HepG2 (cell line): Measurements from ENCODE around the gene COL27A1. TPM values are rescaled to one million over a fixed set of nuclear protein-coding genes. Genes with fewer than 3 reads are reported as not detected.

ENCODE experiments used
- ATAC-seq: fragments of 200-7000 bp; cut with Tn5 transposase; 3 replicates; pipeline ENCODE4 v1.9.1; 2020; ENCODE audit warnings: mild to moderate bottlenecking, moderate library complexity
- BruUV-seq: library from RNA; stranded (reverse); fragments of 400-500 nt; replicated peaks from 2 replicates; lab custom pipeline; 2021; lab: Mats Ljungman, UMichigan
- CTCF ChIA-PET: fragments of 300-600 bp; formaldehyde crosslinking; extraction: SDS; loops from one replicate; lab custom pipeline; 2021; ENCODE audit warnings: low total read pairs, inconsistent platforms, low intra/inter-chr PET ratio; lab: Yijun Ruan, JAX
- POLR2A ChIA-PET: fragments of 350-600 bp; sonication (Branson Sonifier 250); formaldehyde crosslinking; loops from one replicate; lab custom pipeline; 2020; ENCODE audit warnings: antibody characterized with exemption, inconsistent platforms; lab: Yijun Ruan, JAX
- DNase-seq: peaks from one replicate; pipeline ENCODE4 v3.0.0-alpha.2; 2015; ENCODE audit warnings: low spot score
- FAIRE-seq: peaks from 3 replicates; lab custom pipeline; 2011; peaks lifted over from hg19 to GRCh38; lab: Jason Lieb, UNC
- H2AFZ ChIP-seq: one replicate; pipeline ENCODE4 v1.6.1; 2011; ENCODE audit warnings: low read length, inconsistent platforms
- H3K27ac ChIP-seq: fragments of 300-600 bp; 3 replicates; pipeline ENCODE4 v1.8.0; 2011; ENCODE audit warnings: mixed run types, mild to moderate bottlenecking, mixed read lengths, low read length, inconsistent platforms; ENCODE audit not compliant: insufficient read depth; ENCODE audit errors: extremely low read length
- H3K27me3 ChIP-seq, 2 experiments: fragments of 200-600 bp in 1 of 2; 2 replicates in 1 of 2; 3 replicates in 1 of 2; pipeline versions ENCODE4 v1.6.0 to v1.8.0; 2011; ENCODE audit warnings: low read length in 2 of 2, mild to moderate bottlenecking in 2 of 2, moderate library complexity in 2 of 2, inconsistent platforms in 1 of 2; ENCODE audit not compliant: insufficient read depth in 2 of 2, control insufficient read depth in 1 of 2
- H3K36me3 ChIP-seq, 2 experiments: fragments of 200-600 bp in 1 of 2; replicated peaks in 1 of 2; 2 replicates in 1 of 2; 3 replicates in 1 of 2; pipeline versions ENCODE4 v1.5.1 to v1.8.0; 2011; ENCODE audit warnings: low read length in 2 of 2, inconsistent platforms in 1 of 2; ENCODE audit not compliant: insufficient read depth in 2 of 2, control insufficient read depth in 1 of 2
- H3K4me1 ChIP-seq: 2 replicates; pipeline ENCODE4 v1.5.1; 2012; ENCODE audit warnings: low read length, inconsistent platforms; ENCODE audit not compliant: insufficient read depth
- H3K4me2 ChIP-seq: 2 replicates; pipeline ENCODE4 v1.6.0; 2011; ENCODE audit warnings: low read depth, low read length, inconsistent platforms
- H3K4me3 ChIP-seq, 3 experiments: fragments of 200-600 bp in 1 of 3; sonication (generic), shearing (Covaris generic) in 1 of 3; replicated peaks in 1 of 3; 2 replicates each; pipeline ENCODE4 v1.5.1; 2011 to 2016; ENCODE audit warnings: low read length in 3 of 3, inconsistent platforms in 2 of 3, low read depth in 2 of 3, mild to moderate bottlenecking in 2 of 3, control low read depth in 1 of 3, mixed read lengths in 1 of 3; ENCODE audit not compliant: insufficient read depth in 1 of 3
- H3K79me2 ChIP-seq: one replicate; pipeline ENCODE4 v1.6.1; 2011; ENCODE audit warnings: low read length, inconsistent platforms; ENCODE audit not compliant: insufficient read depth
- H3K9ac ChIP-seq: 2 replicates; pipeline ENCODE4 v1.6.0; 2011; ENCODE audit warnings: mild to moderate bottlenecking, low read depth, low read length, inconsistent platforms; ENCODE audit not compliant: insufficient read depth
- H3K9me3 ChIP-seq: 2 replicates; pipeline ENCODE4 v1.5.1; 2012; ENCODE audit warnings: mild to moderate bottlenecking, low read length
- H4K20me1 ChIP-seq: 2 replicates; pipeline ENCODE4 v1.6.0; 2011; ENCODE audit warnings: inconsistent platforms, mild to moderate bottlenecking, low read length, moderate library complexity; ENCODE audit not compliant: insufficient read depth
- AFF4 ChIP-seq: sonication (generic); formaldehyde crosslinking; IDR thresholded peaks from 2 replicates; pipeline ENCODE4 v1.4.0; 2020; ENCODE audit warnings: missing genetic modification reagents
- AGO2 ChIP-seq: fragments of 200-400 bp; formaldehyde crosslinking; optimal IDR thresholded peaks from 2 replicates; pipeline ENCODE3; 2017; ENCODE audit warnings: mild to moderate bottlenecking, low read depth, low read length, moderate library complexity
- HDAC6 ChIP-seq: fragments of 200-600 bp; sonication (generic); IDR thresholded peaks from 2 replicates; pipeline ENCODE4 v1.7.0; 2017; ENCODE audit warnings: mild to moderate bottlenecking, antibody characterized with exemption, low read length, low read depth
- IRX3 ChIP-seq: sonication (generic); formaldehyde crosslinking; IDR thresholded peaks from 2 replicates; pipeline ENCODE4 v1.8.1; 2023; ENCODE audit warnings: mild to moderate bottlenecking, low read depth, missing genetic modification reagents, borderline replicate concordance
- RBM22 ChIP-seq: fragments of 200-400 bp; formaldehyde crosslinking; optimal IDR thresholded peaks from 2 replicates; pipeline ENCODE3; 2017; ENCODE audit warnings: mild to moderate bottlenecking, low read length, moderate library complexity
- SAFB2 ChIP-seq: sonication (generic); formaldehyde crosslinking; IDR thresholded peaks from 2 replicates; pipeline ENCODE4 v1.5.1; 2020; ENCODE audit warnings: missing genetic modification reagents, low read depth, mild to moderate bottlenecking, borderline replicate concordance
- ZBTB46 ChIP-seq: sonication (generic); formaldehyde crosslinking; IDR thresholded peaks from 2 replicates; pipeline ENCODE4 v1.4.0; 2020; ENCODE audit warnings: mild to moderate bottlenecking, missing genetic modification reagents, borderline replicate concordance
- WGBS: methylation state at CpG from one replicate; pipeline ENCODE4 v1.1.6; 2017; ENCODE audit warnings: low lambda C conversion rate; 5-methylcytosine and 5-hydroxymethylcytosine counted together
- in situ Hi-C: cut with HindIII; loops from 2 replicates; pipeline ENCODE4 v1.10.0; 2017; ENCODE audit warnings: low pct_unique_long_range_greater_than_20kb; ENCODE audit not compliant: extremely low pct_ligation_motif_present
- intact Hi-C: fragments of 100-400 bp; cut with micrococcal nuclease; formaldehyde crosslinking; loops from one replicate; pipeline ENCODE4 v1.10.0; 2022; ENCODE audit not compliant: unreplicated experiment
- polyA plus RNA-seq, 8 experiments: library from polyadenylated mRNA; depleted of rRNA in 3 of 8; stranded (reverse) in 7 of 8; unstranded in 1 of 8; fragments of >200 nt; fragmentation: Illumina TruSeq in 4 of 8; extraction: Trizol in 4 of 8; gene quantifications; 2 replicates each; pipeline versions ENCODE4 v1.2.1 to v1.2.3, GENCODE V29; 2011 to 2016; ENCODE audit warnings: low read depth in 4 of 8, missing spikeins in 1 of 8, mixed read lengths in 1 of 8; ENCODE audit not compliant: insufficient read depth in 1 of 8
- total RNA-seq, 5 experiments: library from RNA; depleted of rRNA; stranded (reverse); fragments of >200 nt; fragmentation: Illumina TruSeq; extraction: Trizol; gene quantifications; 2 replicates each; pipeline ENCODE4 v1.2.3, GENCODE V29; 2016; ENCODE audit warnings: low read depth in 1 of 5
- TF ChIP-seq, protein P1 (sequence below): sonication (generic); formaldehyde crosslinking; IDR thresholded peaks from 2 replicates; pipeline ENCODE4 v1.8.0; 2022; ENCODE audit warnings: low read depth, missing genetic modification reagents

COL27A1 gene
- total and polyA plus RNA-seq, 2 of the 13 experiments (the other 11 are each of a cell fraction or from before 2014, with no cell fraction given): 71.3 to 89.1 TPM

GRCh38 chr9:114284316-114285060 is 129.2 kb downstream of the COL27A1 start:
- ChIA-PET POLR2A (no interaction called here), CTCF (no interaction called here)
- H3K27ac ChIP-seq: no peak overlapping the region
- H4K20me1 ChIP-seq: no peaks in the 10 kb centered on the region
- 97% methylated on average over 10 of the region's 11 CpGs for WGBS
- TF ChIP-seq AGO2 (peak; percentile 70), RBM22 (peak; percentile 59), ZBTB46 (no peak)
- no peak for ATAC-seq
- no peak for DNase-seq
- BruUV-seq: no TSS peak
- no peak overlapping the region for H2AFZ ChIP-seq
- FAIRE-seq: no peak
- H3K4me2 ChIP-seq: no peak overlapping the region
- H3K4me3 ChIP-seq: no peak overlapping the region
- no peak overlapping the region for H3K9ac ChIP-seq
- no peaks in the 10 kb centered on the region for H3K27me3 ChIP-seq
- H3K79me2 ChIP-seq: no peaks in the 10 kb centered on the region
- H3K9me3 ChIP-seq: no peaks in the 10 kb centered on the region
- intact Hi-C loops (no loop called here), in situ Hi-C loops (no loop called here)
- no peaks in the 10 kb centered on the region for H3K4me1 ChIP-seq
- peaks cover 51 to 81% of the 10 kb centered on the region in 2 experiments for H3K36me3 ChIP-seq

- Histone ChIP-seq H2AFZ (no peak overlapping the region), H3K4me1 (no peaks in the 10 kb centered on the region), H3K27ac (no peak overlapping the region), H4K20me1 (no peaks in the 10 kb centered on the region), H3K9me3 (no peaks in the 10 kb centered on the region), H3K9ac (no peak overlapping the region), H3K27me3 (no peaks in the 10 kb centered on the region), H3K79me2 (no peaks in the 10 kb centered on the region), H3K4me3 (no peak overlapping the region), H3K4me2 (no peak overlapping the region), H3K36me3 (peaks cover 55 to 85% of the 10 kb centered on the region in 2 experiments)
- ChIA-PET POLR2A (interaction anchor here (1.2 kb wide), 1 partner anchor 203 kb away, joined by 4 read pairs; no protein-coding TSS in a partner anchor), CTCF (no interaction called here)
- WGBS: 94% methylated on average over 17 of the region's 20 CpGs
- DNase-seq: no peak
- BruUV-seq: no TSS peak
- in situ Hi-C loops (no loop called here), intact Hi-C loops (no loop called here)
- ATAC-seq: no peak
- FAIRE-seq: no peak
- TF ChIP-seq, protein P1, sequence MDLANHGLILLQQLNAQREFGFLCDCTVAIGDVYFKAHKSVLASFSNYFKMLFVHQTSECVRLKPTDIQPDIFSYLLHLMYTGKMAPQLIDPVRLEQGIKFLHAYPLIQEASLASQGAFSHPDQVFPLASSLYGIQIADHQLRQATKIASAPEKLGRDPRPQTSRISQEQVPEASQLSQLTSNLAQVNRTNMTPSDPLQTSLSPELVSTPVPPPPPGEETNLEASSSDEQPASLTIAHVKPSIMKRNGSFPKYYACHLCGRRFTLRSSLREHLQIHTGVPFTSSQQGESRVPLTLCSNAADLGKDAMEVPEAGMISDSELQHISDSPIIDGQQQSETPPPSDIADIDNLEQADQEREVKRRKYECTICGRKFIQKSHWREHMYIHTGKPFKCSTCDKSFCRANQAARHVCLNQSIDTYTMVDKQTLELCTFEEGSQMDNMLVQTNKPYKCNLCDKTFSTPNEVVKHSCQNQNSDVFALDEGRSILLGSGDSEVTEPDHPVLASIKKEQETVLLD (CRISPR knock-in tag): no peak
- TF ChIP-seq AFF4 (no peak), HDAC6 (no peak), SAFB2 (CRISPR knock-in tag) (no peak), IRX3 (CRISPR knock-in tag) (no peak)
Observed at GRCh38 chr9:114285166-114285867, 130.0 kb downstream of the COL27A1 start.
